Keratinocyte (primary cell): ENCODE results near the gene MAN2C1. TPM values are rescaled to one million over a fixed set of nuclear protein-coding genes. Genes with fewer than 3 reads are reported as not detected.

Experiments
- DNase-seq: peaks from one replicate; pipeline ENCODE4 v3.0.0-alpha.2; 2011; ENCODE audit warnings: low read depth, missing footprints, low spot score
- FAIRE-seq: peaks from 2 replicates; lab custom pipeline; 2011; peaks lifted over from hg19 to GRCh38; lab: Jason Lieb, UNC
- H2AFZ ChIP-seq: 2 replicates; pipeline ENCODE4 v1.6.0; 2012; ENCODE audit warnings: low read length, control low read depth, inconsistent platforms; ENCODE audit not compliant: control insufficient read depth
- H3K27ac ChIP-seq: 2 replicates; pipeline ENCODE4 v1.5.1; 2011; ENCODE audit warnings: low read length; ENCODE audit not compliant: control insufficient read depth, insufficient read depth
- H3K27me3 ChIP-seq: 3 replicates; pipeline ENCODE4 v1.6.0; 2011; ENCODE audit warnings: low read length; ENCODE audit not compliant: control insufficient read depth, insufficient read depth; ENCODE audit errors: extremely low read depth
- H3K36me3 ChIP-seq, 2 experiments: 2 replicates in 1 of 2; 3 replicates in 1 of 2; pipeline ENCODE4 v1.5.1; 2011; ENCODE audit warnings: low read length in 2 of 2, mild to moderate bottlenecking in 1 of 2; ENCODE audit not compliant: control insufficient read depth in 2 of 2, insufficient read depth in 2 of 2; ENCODE audit errors: extremely low read depth in 1 of 2
- H3K4me1 ChIP-seq: 3 replicates; pipeline ENCODE4 v1.5.1; 2011; ENCODE audit warnings: low read length; ENCODE audit not compliant: control insufficient read depth, insufficient read depth; ENCODE audit errors: extremely low read depth
- H3K4me2 ChIP-seq: 3 replicates; pipeline ENCODE4 v1.6.0; 2011; ENCODE audit warnings: low read depth, low read length; ENCODE audit not compliant: control insufficient read depth, insufficient read depth; ENCODE audit errors: extremely low read depth
- H3K4me3 ChIP-seq, 3 experiments: fragments of 200-600 bp in 1 of 3; sonication (generic) in 1 of 3; 2 replicates in 2 of 3; 3 replicates in 1 of 3; pipeline ENCODE4 v1.5.1; 2011 to 2016; ENCODE audit warnings: low read length in 3 of 3, mild to moderate bottlenecking in 3 of 3, control low read depth in 2 of 3, inconsistent platforms in 1 of 3, low read depth in 1 of 3, mixed read lengths in 1 of 3, mixed run types in 1 of 3, moderate library complexity in 1 of 3; ENCODE audit not compliant: control insufficient read depth in 2 of 3, insufficient read depth in 2 of 3; ENCODE audit errors: extremely low read depth in 1 of 3
- H3K79me2 ChIP-seq: 2 replicates; pipeline ENCODE4 v1.6.0; 2012; ENCODE audit warnings: low read length; ENCODE audit not compliant: control insufficient read depth, insufficient read depth
- H3K9ac ChIP-seq: 3 replicates; pipeline ENCODE4 v1.6.0; 2011; ENCODE audit warnings: low read length; ENCODE audit not compliant: control insufficient read depth, insufficient read depth; ENCODE audit errors: extremely low read depth
- H3K9me1 ChIP-seq: 3 replicates; pipeline ENCODE4 v1.6.0; 2011; ENCODE audit warnings: low read length; ENCODE audit not compliant: control insufficient read depth, insufficient read depth; ENCODE audit errors: extremely low read depth
- H3K9me3 ChIP-seq: 2 replicates; pipeline ENCODE4 v1.5.1; 2012; ENCODE audit warnings: low read depth, low read length; ENCODE audit not compliant: control insufficient read depth
- H4K20me1 ChIP-seq: 3 replicates; pipeline ENCODE4 v1.6.0; 2011; ENCODE audit warnings: low read length; ENCODE audit not compliant: control insufficient read depth, insufficient read depth; ENCODE audit errors: extremely low read depth
- EZH2 ChIP-seq: IDR thresholded peaks from one replicate; pipeline ENCODE4 v1.6.1; 2012; ENCODE audit warnings: inconsistent platforms, mild to moderate bottlenecking, low read length, moderate library complexity
- dilution Hi-C: fragments of 300-500 bp; cut with MboI; formaldehyde crosslinking; loops from one replicate; pipeline ENCODE4 v1.7.0; 2020; ENCODE audit warnings: low sequenced_read_pairs; ENCODE audit not compliant: extremely low pct_ligation_motif_present
- polyA plus RNA-seq, 5 experiments: library from polyadenylated mRNA; depleted of rRNA in 3 of 5; stranded (reverse) in 3 of 5; stranded (forward) in 1 of 5; unstranded in 1 of 5; fragments of >200 nt; gene quantifications; 1 replicate in 1 of 5; 2 replicates in 3 of 5; 3 replicates in 1 of 5; pipeline versions ENCODE4 v1.2.1 to v1.2.3, GENCODE V29; 2011 to 2012; ENCODE audit warnings: missing spikeins in 2 of 5, low read depth in 1 of 5, low replicate concordance in 1 of 5
- TF ChIP-seq, protein P1 (sequence below), 3 experiments: IDR thresholded peaks in 1 of 3; conservative IDR thresholded peaks in 1 of 3; optimal IDR thresholded peaks in 1 of 3; 2 replicates in 2 of 3; 3 replicates in 1 of 3; pipeline versions ENCODE3 to v1.5.1; 2011; ENCODE audit warnings: low read length in 3 of 3, mild to moderate bottlenecking in 3 of 3, moderate library complexity in 2 of 3, control low read depth in 1 of 3, inconsistent platforms in 1 of 3; ENCODE audit not compliant: insufficient read depth in 2 of 3; ENCODE audit errors: extremely low read depth in 1 of 3

The MAN2C1 gene
- polyA plus RNA-seq, 1 donor (not counting 4 experiments of a cell fraction or from before 2014, with no cell fraction given) = 35.4 TPM

DNA sequence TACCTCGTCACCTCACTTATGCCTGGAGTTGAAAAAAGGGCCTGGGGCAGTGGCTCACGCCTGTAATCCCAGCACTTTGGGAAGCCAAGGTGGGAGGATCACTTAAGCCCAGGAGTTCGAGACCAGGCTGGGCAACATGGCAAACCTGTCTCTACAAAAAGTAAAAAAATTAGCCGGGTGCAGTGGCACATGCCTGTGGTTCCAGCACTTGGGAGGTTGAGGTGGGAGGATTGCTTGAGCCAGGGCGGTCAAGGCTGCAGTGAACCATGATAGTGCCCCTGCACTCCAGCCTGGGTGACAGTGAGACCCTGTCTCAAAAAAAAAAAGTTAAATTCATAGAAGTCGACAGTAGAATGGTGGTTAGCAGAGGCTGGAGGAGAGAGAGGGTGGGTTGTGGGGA is 26.2 kb downstream of the MAN2C1 start:
- H3K79me2 ChIP-seq = no peaks in the 10 kb centered on the region
- H3K9me3 ChIP-seq = no peaks in the 10 kb centered on the region
- FAIRE-seq = no peak
- no peaks in the 10 kb centered on the region for H3K4me1 ChIP-seq
- no peak overlapping the region for H2AFZ ChIP-seq
- TF ChIP-seq, protein P1, sequence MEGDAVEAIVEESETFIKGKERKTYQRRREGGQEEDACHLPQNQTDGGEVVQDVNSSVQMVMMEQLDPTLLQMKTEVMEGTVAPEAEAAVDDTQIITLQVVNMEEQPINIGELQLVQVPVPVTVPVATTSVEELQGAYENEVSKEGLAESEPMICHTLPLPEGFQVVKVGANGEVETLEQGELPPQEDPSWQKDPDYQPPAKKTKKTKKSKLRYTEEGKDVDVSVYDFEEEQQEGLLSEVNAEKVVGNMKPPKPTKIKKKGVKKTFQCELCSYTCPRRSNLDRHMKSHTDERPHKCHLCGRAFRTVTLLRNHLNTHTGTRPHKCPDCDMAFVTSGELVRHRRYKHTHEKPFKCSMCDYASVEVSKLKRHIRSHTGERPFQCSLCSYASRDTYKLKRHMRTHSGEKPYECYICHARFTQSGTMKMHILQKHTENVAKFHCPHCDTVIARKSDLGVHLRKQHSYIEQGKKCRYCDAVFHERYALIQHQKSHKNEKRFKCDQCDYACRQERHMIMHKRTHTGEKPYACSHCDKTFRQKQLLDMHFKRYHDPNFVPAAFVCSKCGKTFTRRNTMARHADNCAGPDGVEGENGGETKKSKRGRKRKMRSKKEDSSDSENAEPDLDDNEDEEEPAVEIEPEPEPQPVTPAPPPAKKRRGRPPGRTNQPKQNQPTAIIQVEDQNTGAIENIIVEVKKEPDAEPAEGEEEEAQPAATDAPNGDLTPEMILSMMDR (optimal IDR thresholded peaks at IDR 0.05 in 1 of 3, IDR thresholded peaks at IDR 0.05 in 1 of 3, conservative IDR thresholded peaks at IDR 0.05 in 1 of 3; ENCODE audit: extremely low read depth in 1 of 3, insufficient read depth in 2 of 3, low read length in 3 of 3) = no peak
- no peak for TF ChIP-seq EZH2
- dilution Hi-C loops = no loop called here
- no peak overlapping the region for H3K4me3 ChIP-seq
- no peaks in the 10 kb centered on the region for H3K9me1 ChIP-seq
- no peak overlapping the region for H3K27ac ChIP-seq
- no peak for DNase-seq
- H3K27me3 ChIP-seq = peaks cover 5% of the 10 kb centered on the region
- H4K20me1 ChIP-seq = no peaks in the 10 kb centered on the region
- H3K4me2 ChIP-seq = no peak overlapping the region
- peaks cover 0 to 8% of the 10 kb centered on the region in 2 experiments for H3K36me3 ChIP-seq
- H3K9ac ChIP-seq = no peak overlapping the region

DNA sequence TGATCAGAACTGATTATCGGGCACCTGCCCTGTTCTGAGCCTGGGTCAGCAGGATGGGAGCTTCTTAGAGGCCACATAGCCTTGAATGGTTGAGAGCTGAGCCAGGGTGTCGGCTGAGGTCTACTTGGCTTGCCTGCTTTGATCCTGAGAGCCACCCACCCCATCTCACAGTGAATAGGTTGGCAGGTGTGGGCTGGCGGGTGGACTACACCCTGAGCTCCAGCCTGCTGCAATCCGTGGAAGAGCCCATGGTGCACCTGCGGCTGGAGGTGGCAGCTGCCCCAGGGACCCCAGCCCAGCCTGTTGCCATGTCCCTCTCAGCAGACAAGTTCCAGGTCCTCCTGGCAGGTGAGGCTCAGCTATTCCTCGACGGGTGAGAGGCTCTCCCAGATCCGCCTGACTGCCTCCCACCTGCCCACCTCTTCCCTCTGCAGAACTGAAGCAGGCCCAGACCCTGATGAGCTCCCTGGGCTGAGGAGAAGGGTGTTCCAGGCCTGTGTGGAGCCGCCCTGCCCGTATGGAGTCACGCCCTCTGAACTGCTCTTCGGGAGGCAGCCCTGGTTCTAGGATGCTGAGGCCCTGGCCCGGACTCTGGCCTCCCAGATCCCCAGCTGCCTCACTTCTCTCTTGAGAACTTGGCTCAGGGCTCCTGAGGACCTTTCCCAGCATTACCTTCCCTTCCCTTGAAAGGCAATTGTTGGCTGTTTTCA is 28.7 kb downstream of the MAN2C1 start:
- Histone ChIP-seq H3K27me3 (no peaks in the 10 kb centered on the region), H3K79me2 (peaks cover 6% of the 10 kb centered on the region), H3K9me1 (no peaks in the 10 kb centered on the region), H3K36me3 (peaks cover 0 to 8% of the 10 kb centered on the region in 2 experiments), H3K27ac (no peak overlapping the region), H3K4me2 (no peak overlapping the region), H3K4me1 (peaks cover 12% of the 10 kb centered on the region), H3K9ac (no peak overlapping the region), H2AFZ (no peak overlapping the region), H3K4me3 (no peak overlapping the region), H4K20me1 (no peaks in the 10 kb centered on the region), H3K9me3 (no peaks in the 10 kb centered on the region)
- FAIRE-seq (no peak), DNase-seq (no peak)
- dilution Hi-C loops = no loop called here
- no peak for TF ChIP-seq EZH2
